GM23338 (cell line): ENCODE data around the gene HJURP. TPM values are rescaled to one million over a fixed set of nuclear protein-coding genes. Genes with fewer than 3 reads are reported as not detected.

ENCODE experiments used
- ATAC-seq: fragments of 200-7000 bp; cut with Tn5 transposase; 3 replicates; pipeline ENCODE4 v1.9.1; 2020
- DNase-seq: peaks from one replicate; pipeline ENCODE4 v3.0.0-alpha.2; 2015; ENCODE audit warnings: low spot score
- H2AFZ ChIP-seq: fragments of 200-600 bp; sonication (generic); 2 replicates; pipeline ENCODE4 v1.8.0; 2016; ENCODE audit warnings: antibody characterized with exemption, mild to moderate bottlenecking, moderate library complexity
- H3F3A ChIP-seq: fragments of 200-600 bp; sonication (generic); replicated peaks from 2 replicates; pipeline ENCODE4 v1.8.0; 2017; ENCODE audit warnings: antibody characterized with exemption, mixed run types, low read depth
- H3K27ac ChIP-seq: fragments of 200-600 bp; sonication (generic); 2 replicates; pipeline ENCODE4 v1.6.1; 2016; ENCODE audit warnings: low read depth
- H3K27me3 ChIP-seq: fragments of 200-600 bp; sonication (generic); 2 replicates; pipeline ENCODE4 v1.8.0; 2016; ENCODE audit warnings: mild to moderate bottlenecking, mixed run types, moderate library complexity; ENCODE audit not compliant: insufficient read depth
- H3K36me3 ChIP-seq: fragments of 200-600 bp; sonication (generic); 2 replicates; pipeline ENCODE4 v1.8.0; 2016; ENCODE audit warnings: mild to moderate bottlenecking; ENCODE audit not compliant: insufficient read depth
- H3K4me1 ChIP-seq: fragments of 200-600 bp; sonication (generic); 2 replicates; pipeline ENCODE4 v1.8.0; 2016; ENCODE audit warnings: mild to moderate bottlenecking, moderate library complexity; ENCODE audit not compliant: insufficient read depth
- H3K4me2 ChIP-seq: fragments of 200-600 bp; sonication (generic); 2 replicates; pipeline ENCODE4 v1.7.1; 2017; ENCODE audit warnings: mixed run types
- H3K4me3 ChIP-seq: fragments of 200-600 bp; sonication (generic); 2 replicates; pipeline ENCODE4 v1.6.1; 2016; ENCODE audit warnings: mixed run types
- H3K79me2 ChIP-seq: fragments of 200-600 bp; sonication (generic); replicated peaks from 2 replicates; pipeline ENCODE4 v1.8.0; 2017; ENCODE audit warnings: mild to moderate bottlenecking; ENCODE audit not compliant: insufficient read depth
- H3K9me2 ChIP-seq: fragments of 200-600 bp; sonication (generic); 2 replicates; pipeline ENCODE4 v1.8.0; 2017; ENCODE audit not compliant: insufficient read depth
- H4K20me1 ChIP-seq: fragments of 200-600 bp; sonication (generic); replicated peaks from 2 replicates; pipeline ENCODE4 v1.8.0; 2017; ENCODE audit warnings: mild to moderate bottlenecking; ENCODE audit not compliant: insufficient read depth
- H3K27ac Mint-ChIP-seq: 2 replicates; pipeline ENCODE4 v1.8.0; 2020; ENCODE audit warnings: inconsistent platforms, mild to moderate bottlenecking, moderate library complexity, mixed read lengths
- H3K27me3 Mint-ChIP-seq: 3 replicates; pipeline ENCODE4 v1.8.0; 2022; ENCODE audit warnings: low read depth, mild to moderate bottlenecking, moderate library complexity, mixed read lengths, inconsistent platforms; ENCODE audit not compliant: insufficient read depth, poor library complexity
- H3K36me3 Mint-ChIP-seq: 3 replicates; pipeline ENCODE4 v1.8.0; 2021; ENCODE audit warnings: low read depth, mild to moderate bottlenecking, inconsistent platforms, moderate library complexity, mixed read lengths
- H3K4me1 Mint-ChIP-seq: 3 replicates; pipeline ENCODE4 v1.8.0; 2020; ENCODE audit warnings: mild to moderate bottlenecking, inconsistent platforms, mixed read lengths
- H3K4me3 Mint-ChIP-seq: 3 replicates; pipeline ENCODE4 v1.8.0; 2021; ENCODE audit warnings: moderate library complexity, mild to moderate bottlenecking, inconsistent platforms, mixed read lengths
- H3K9me3 Mint-ChIP-seq: 3 replicates; pipeline ENCODE4 v1.8.0; 2020; ENCODE audit warnings: moderate library complexity, mild to moderate bottlenecking, inconsistent platforms, mixed read lengths
- CREB1 ChIP-seq: fragments of 250-450 bp; sonication (Bioruptor Pico); IDR thresholded peaks from 2 replicates; pipeline ENCODE4 v1.5.0; 2020; ENCODE audit warnings: low read depth, mild to moderate bottlenecking, moderate library complexity
- CTCF ChIP-seq, 2 experiments: fragments of 200-600 bp in 1 of 2; sonication (generic) in 1 of 2; conservative IDR thresholded peaks; 2 replicates each; pipeline versions ENCODE4 v1.5.1 to v1.6.1; 2016 to 2017; ENCODE audit warnings: antibody characterized with exemption in 2 of 2, low read depth in 2 of 2, mild to moderate bottlenecking in 2 of 2, moderate library complexity in 1 of 2
- EZH2 ChIP-seq: fragments of 200-600 bp; sonication (generic); IDR thresholded peaks from one replicate; pipeline ENCODE4 v1.8.0; 2017; ENCODE audit warnings: antibody characterized with exemption, mild to moderate bottlenecking, low read depth; ENCODE audit not compliant: unreplicated experiment
- EZH2phosphoT487 ChIP-seq: fragments of 200-600 bp; sonication (generic); IDR thresholded peaks from one replicate; pipeline ENCODE4 v1.8.1; 2018; ENCODE audit warnings: antibody characterized with exemption; ENCODE audit not compliant: unreplicated experiment
- JUNB ChIP-seq: IDR thresholded peaks from one replicate; pipeline ENCODE4 v1.6.1; 2016; ENCODE audit warnings: antibody characterized with exemption; ENCODE audit not compliant: unreplicated experiment
- NANOG ChIP-seq: IDR thresholded peaks from 2 replicates; pipeline ENCODE4 v1.6.1; 2016; ENCODE audit warnings: antibody characterized with exemption, borderline replicate concordance
- POLR2AphosphoS5 ChIP-seq: IDR thresholded peaks from 2 replicates; pipeline ENCODE4 v1.6.1; 2016; ENCODE audit warnings: antibody characterized with exemption, low read depth
- REST ChIP-seq: IDR thresholded peaks from one replicate; pipeline ENCODE4 v1.6.1; 2018; ENCODE audit warnings: antibody characterized with exemption; ENCODE audit not compliant: unreplicated experiment
- STAT1 ChIP-seq: IDR thresholded peaks from one replicate; pipeline ENCODE4 v1.6.1; 2016; ENCODE audit warnings: antibody characterized with exemption; ENCODE audit not compliant: unreplicated experiment
- ZNF114 ChIP-seq: fragments of 250-450 bp; sonication (Bioruptor Pico); IDR thresholded peaks from 2 replicates; pipeline ENCODE4 v1.5.0; 2020; ENCODE audit warnings: mild to moderate bottlenecking, moderate library complexity
- ZNF331 ChIP-seq: fragments of 250-450 bp; sonication (Bioruptor Pico); IDR thresholded peaks from 2 replicates; pipeline ENCODE4 v1.5.0; 2020; ENCODE audit warnings: low read depth, mild to moderate bottlenecking, moderate library complexity
- ZNF462 ChIP-seq: fragments of 250-450 bp; sonication (Bioruptor Pico); IDR thresholded peaks from 2 replicates; pipeline ENCODE4 v1.5.0; 2020; ENCODE audit warnings: mild to moderate bottlenecking, moderate library complexity
- polyA plus RNA-seq: library from polyadenylated mRNA; unstranded; fragments of >200 nt; fragmentation: Nextera tagmentation; extraction: Ambion mirVana; gene quantifications from 2 replicates; pipeline ENCODE4 v1.2.1, GENCODE V29; 2016
- total RNA-seq: library from RNA; depleted of rRNA; stranded (reverse); fragments of >200 nt; shearing (Covaris generic); gene quantifications from 2 replicates; pipeline ENCODE4 v1.2.3, GENCODE V29; 2014

Gene HJURP
- total and polyA plus RNA-seq, 2 experiments from 2014 or later, result 42.9 to 49.2 TPM

- Mint-ChIP-seq H3K9me3 (no peaks in the 10 kb centered on the region), H3K27ac (no peak overlapping the region), H3K36me3 (peaks cover 65% of the 10 kb centered on the region), H3K4me1 (peaks cover 15% of the 10 kb centered on the region), H3K27me3 (peaks cover 5% of the 10 kb centered on the region), H3K4me3 (no peak overlapping the region)
- H3K4me2 ChIP-seq, result no peak overlapping the region
- H3K27ac ChIP-seq, result no peak overlapping the region; the same call in 1 of the 2 replicates
- DNase-seq, result no peak
- H3K9me2 ChIP-seq, result no peaks in the 10 kb centered on the region
- H3K36me3 ChIP-seq, result peaks cover 44% of the 10 kb centered on the region
- TF ChIP-seq ZNF114 (CRISPR knock-in tag), result no peak
- no peak for TF ChIP-seq EZH2phosphoT487
- no peak for TF ChIP-seq ZNF331
- no peak for TF ChIP-seq STAT1
- TF ChIP-seq POLR2AphosphoS5, result no peak
- TF ChIP-seq JUNB, result no peak
- no peak for TF ChIP-seq ZNF462 (CRISPR knock-in tag)
- no peak for TF ChIP-seq REST
- no peak for TF ChIP-seq NANOG
- no peak for TF ChIP-seq CREB1 (CRISPR knock-in tag)
- TF ChIP-seq CTCF (conservative IDR thresholded peaks at IDR 0.05; ENCODE audit: low read depth in 2 of 2), result no peak
- TF ChIP-seq EZH2, result no peak
- peaks cover 7% of the 10 kb centered on the region; the same call in 1 of the 2 replicates for H3F3A ChIP-seq
- H3K4me1 ChIP-seq, result no peaks in the 10 kb centered on the region
- H2AFZ ChIP-seq, result no peak overlapping the region
- H3K79me2 ChIP-seq, result peaks cover 46% of the 10 kb centered on the region
- no peak overlapping the region for H3K4me3 ChIP-seq
- H4K20me1 ChIP-seq, result peaks cover 41% of the 10 kb centered on the region
- H3K27me3 ChIP-seq, result no peaks in the 10 kb centered on the region
- no peak for ATAC-seq
Measured at GRCh38 chr2:233835230-233836186, 18.8 kb downstream of the HJURP start.
